ENCODE results near the gene POMC. TPM values are rescaled to one million over a fixed set of nuclear protein-coding genes. Genes with fewer than 3 reads are reported as not detected.
A peak's percentile ranks its signal among the peaks of the same experiment; 100 is the strongest.
"Not testable (repeated sequence)": the region's sequence is repeated elsewhere in the genome, so short reads cannot be mapped to it uniquely, and the experiment has no call there.

POMC gene
- total RNA-seq, 1 donor from 2014 or later: 0.64 TPM

GRCh38 chr2:25169073-25169470 lies 692 bp upstream of the POMC start:
- DNase-seq (ENCODE audit: low spot score): no peak
- Mint-ChIP-seq H3K27ac (ENCODE audit: unreplicated experiment) (no peak overlapping the region), H3K27me3 (ENCODE audit: unreplicated experiment) (peaks cover 16% of the 10 kb centered on the region), H3K9me3 (ENCODE audit: unreplicated experiment) (no peaks in the 10 kb centered on the region), H3K36me3 (ENCODE audit: low read depth, unreplicated experiment) (no peaks in the 10 kb centered on the region), H3K4me3 (ENCODE audit: unreplicated experiment) (no peak overlapping the region), H3K4me1 (ENCODE audit: unreplicated experiment) (no peaks in the 10 kb centered on the region)
- no peak for TF ChIP-seq CTCF (IDR thresholded peaks at IDR 0.05; ENCODE audit: unreplicated experiment)

- no peaks in the 10 kb centered on the region for H3K4me1 Mint-ChIP-seq (ENCODE audit: unreplicated experiment)
- peak; percentile 32 for DNase-seq (ENCODE audit: low spot score)
- H3K36me3 Mint-ChIP-seq (ENCODE audit: low read depth, unreplicated experiment): no peaks in the 10 kb centered on the region
- H3K4me3 Mint-ChIP-seq (ENCODE audit: unreplicated experiment): no peak overlapping the region
- peaks cover 15% of the 10 kb centered on the region for H3K27me3 Mint-ChIP-seq (ENCODE audit: unreplicated experiment)
- no peak overlapping the region for H3K27ac Mint-ChIP-seq (ENCODE audit: unreplicated experiment)
- no peaks in the 10 kb centered on the region for H3K9me3 Mint-ChIP-seq (ENCODE audit: unreplicated experiment)
- TF ChIP-seq CTCF (IDR thresholded peaks at IDR 0.05; ENCODE audit: unreplicated experiment): no peak
Measured at GRCh38 chr2:25165992-25166875, 2.1 kb downstream of the POMC start.

GRCh38 chr2:25164561-25164960 lies 3.8 kb downstream of the POMC start:
- Mint-ChIP-seq H3K9me3 (ENCODE audit: unreplicated experiment) (no peaks in the 10 kb centered on the region), H3K4me1 (ENCODE audit: unreplicated experiment) (peaks cover 2% of the 10 kb centered on the region), H3K27me3 (ENCODE audit: unreplicated experiment) (peaks cover 8% of the 10 kb centered on the region), H3K4me3 (ENCODE audit: unreplicated experiment) (no peak overlapping the region), H3K36me3 (ENCODE audit: low read depth, unreplicated experiment) (no peaks in the 10 kb centered on the region), H3K27ac (ENCODE audit: unreplicated experiment) (no peak overlapping the region)
- no peak for DNase-seq (ENCODE audit: low spot score)
- TF ChIP-seq CTCF (IDR thresholded peaks at IDR 0.05; ENCODE audit: unreplicated experiment): no peak

GRCh38 chr2:25162061-25162460 lies 6.3 kb downstream of the POMC start:
- H3K27ac Mint-ChIP-seq (ENCODE audit: unreplicated experiment); H3K27me3 Mint-ChIP-seq (ENCODE audit: unreplicated experiment); H3K4me1 Mint-ChIP-seq (ENCODE audit: unreplicated experiment); H3K36me3 Mint-ChIP-seq (ENCODE audit: low read depth, unreplicated experiment); DNase-seq (ENCODE audit: low spot score); H3K9me3 Mint-ChIP-seq (ENCODE audit: unreplicated experiment); H3K4me3 Mint-ChIP-seq (ENCODE audit: unreplicated experiment): not testable (repeated sequence)

GRCh38 chr2:25161055-25161781 lies 7.2 kb downstream of the POMC start:
- DNase-seq (ENCODE audit: low spot score): no peak
- Mint-ChIP-seq H3K4me1 (ENCODE audit: unreplicated experiment) (peaks cover 4% of the 10 kb centered on the region), H3K9me3 (ENCODE audit: unreplicated experiment) (no peaks in the 10 kb centered on the region), H3K27me3 (ENCODE audit: unreplicated experiment) (peaks cover 4% of the 10 kb centered on the region), H3K27ac (ENCODE audit: unreplicated experiment) (no peak overlapping the region), H3K4me3 (ENCODE audit: unreplicated experiment) (no peak overlapping the region), H3K36me3 (ENCODE audit: low read depth, unreplicated experiment) (no peaks in the 10 kb centered on the region)
- TF ChIP-seq CTCF (IDR thresholded peaks at IDR 0.05; ENCODE audit: unreplicated experiment): no peak
